Upper lobe of left lung (tissue), 6 donors: ENCODE results near the gene TK2. TPM values are rescaled to one million over a fixed set of nuclear protein-coding genes. Genes with fewer than 3 reads are reported as not detected.

Experiments used
- ATAC-seq, 2 donors: fragments of 200-7000 bp; cut with Tn5 transposase; one replicate each; pipeline ENCODE4 v1.9.1; 2022; ENCODE audit warnings: mild to moderate bottlenecking in 2 of 2, moderate library complexity in 2 of 2; ENCODE audit not compliant: low FRiP score in 2 of 2
- DNase-seq, 2 donors: peaks; one replicate each; pipeline ENCODE4 v3.0.0-alpha.2; 2019 to 2020
- H3K27ac ChIP-seq, 4 donors: fragments of 200-600 bp; sonication (generic); one replicate each; pipeline ENCODE4 v1.5.1; 2016 to 2019
- H3K27me3 ChIP-seq, 4 donors: fragments of 200-600 bp; sonication (generic); one replicate each; pipeline ENCODE4 v1.5.1; 2017 to 2019
- H3K36me3 ChIP-seq, 4 donors: fragments of 200-600 bp; sonication (generic); one replicate each; pipeline ENCODE4 v1.5.1; 2016 to 2019
- H3K4me1 ChIP-seq, 4 donors: fragments of 200-600 bp; sonication (generic); one replicate each; pipeline ENCODE4 v1.5.1; 2018 to 2019
- H3K4me3 ChIP-seq, 4 donors: fragments of 200-600 bp; sonication (generic); one replicate each; pipeline ENCODE4 v1.5.1; 2017 to 2019; ENCODE audit warnings: mild to moderate bottlenecking in 2 of 4, moderate library complexity in 1 of 4
- H3K9me3 ChIP-seq, 4 donors: fragments of 200-600 bp; sonication (generic); one replicate each; pipeline ENCODE4 v1.5.1; 2018 to 2019
- EP300 ChIP-seq, 4 donors: sonication (generic); formaldehyde crosslinking; IDR thresholded peaks; one replicate each; pipeline ENCODE4 v1.5.1; 2017; ENCODE audit warnings: antibody characterized with exemption in 4 of 4, control low read depth in 2 of 4
- POLR2A ChIP-seq, 4 donors: fragments of 450-650 bp; IDR thresholded peaks; one replicate each; pipeline ENCODE4 v1.5.1; 2016 to 2017; ENCODE audit warnings: antibody characterized with exemption in 4 of 4, mild to moderate bottlenecking in 2 of 4
- POLR2AphosphoS5 ChIP-seq, 2 donors: sonication (generic); formaldehyde crosslinking; IDR thresholded peaks; one replicate each; pipeline ENCODE4 v1.5.1; 2017; ENCODE audit warnings: antibody characterized with exemption in 2 of 2
- WGBS, 2 donors: methylation state at CpG; one replicate each; pipeline ENCODE4 v1.1.5; 2017 to 2018; 5-methylcytosine and 5-hydroxymethylcytosine counted together
- total RNA-seq, 6 donors: library from RNA; depleted of rRNA in 4 of 6; stranded (reverse); fragments of >200 nt in 4 of 6; gene quantifications; one replicate each; pipeline versions ENCODE4 v1.1.0 to v1.2.1, GENCODE V29; 2016 to 2021
- TF ChIP-seq, protein P1 (sequence below), 6 experiments: fragments of 450-650 bp in 4 of 6; fragments of 200-600 bp in 2 of 6; sonication (generic) in 2 of 6; IDR thresholded peaks; one replicate each; pipeline ENCODE4 v1.5.1; 2016 to 2019; ENCODE audit warnings: antibody characterized with exemption in 6 of 6
- donor health status: DM: no; HTN: no; CAD: no; lungs with moderate emphysema.
- donor health status: DM: no; HTN: yes; CAD: no; lungs with severe emphysema.

Gene TK2
- total RNA-seq, 6 donors from 2014 or later, result 28.2 to 54.0 (median 36.6) TPM

DNA sequence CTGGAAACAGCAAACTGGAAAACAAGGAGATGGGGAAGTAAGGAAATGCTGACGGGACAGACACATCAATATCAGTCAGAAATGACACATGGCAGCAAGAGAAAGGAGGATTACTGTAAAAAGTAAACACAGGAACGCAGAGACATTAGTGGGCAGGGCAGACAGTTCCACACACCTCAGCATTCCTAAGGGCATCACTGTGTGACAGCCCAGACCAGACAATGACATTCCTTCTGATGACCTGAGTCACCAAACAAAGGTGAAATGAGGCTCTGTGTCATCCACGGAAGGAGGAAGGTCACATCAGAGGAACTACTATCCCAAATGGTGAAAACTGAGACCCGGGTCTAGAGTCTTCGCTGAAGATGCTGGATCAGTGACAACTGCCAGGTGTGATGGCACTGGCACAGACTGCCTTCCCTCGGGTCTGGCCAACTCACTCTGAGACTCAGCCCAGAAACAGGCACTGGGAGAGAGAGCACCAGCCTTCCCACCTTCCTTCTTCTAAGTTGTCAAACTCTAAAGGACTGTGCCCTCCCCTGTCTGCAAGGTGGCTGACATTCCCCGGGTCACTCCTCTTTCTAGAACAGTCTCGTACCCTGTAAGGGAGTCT, 36.7 kb downstream of the TK2 start:
- WGBS, 2 donors, result 61 to 71% methylated on average over 6 to 8 of the region's 8 CpGs
- TF ChIP-seq POLR2A (IDR thresholded peaks at IDR 0.05) (peak in 1 of 4 donors; percentile 23), POLR2AphosphoS5 (IDR thresholded peaks at IDR 0.05) (no peak)
- Histone ChIP-seq H3K36me3 (peaks cover 0 to 8% (median 3%) of the 10 kb centered on the region in 4 donors), H3K27me3 (no peaks in the 10 kb centered on the region), H3K4me1 (peaks cover 74 to 77% (median 76%) of the 10 kb centered on the region in 4 donors), H3K27ac (peak overlapping the region in 3 of 4 donors; percentile 79 to 84 (median 80)), H3K4me3 (no peak overlapping the region), H3K9me3 (no peaks in the 10 kb centered on the region)
- DNase-seq, result no peak
- no peak for ATAC-seq

DNA sequence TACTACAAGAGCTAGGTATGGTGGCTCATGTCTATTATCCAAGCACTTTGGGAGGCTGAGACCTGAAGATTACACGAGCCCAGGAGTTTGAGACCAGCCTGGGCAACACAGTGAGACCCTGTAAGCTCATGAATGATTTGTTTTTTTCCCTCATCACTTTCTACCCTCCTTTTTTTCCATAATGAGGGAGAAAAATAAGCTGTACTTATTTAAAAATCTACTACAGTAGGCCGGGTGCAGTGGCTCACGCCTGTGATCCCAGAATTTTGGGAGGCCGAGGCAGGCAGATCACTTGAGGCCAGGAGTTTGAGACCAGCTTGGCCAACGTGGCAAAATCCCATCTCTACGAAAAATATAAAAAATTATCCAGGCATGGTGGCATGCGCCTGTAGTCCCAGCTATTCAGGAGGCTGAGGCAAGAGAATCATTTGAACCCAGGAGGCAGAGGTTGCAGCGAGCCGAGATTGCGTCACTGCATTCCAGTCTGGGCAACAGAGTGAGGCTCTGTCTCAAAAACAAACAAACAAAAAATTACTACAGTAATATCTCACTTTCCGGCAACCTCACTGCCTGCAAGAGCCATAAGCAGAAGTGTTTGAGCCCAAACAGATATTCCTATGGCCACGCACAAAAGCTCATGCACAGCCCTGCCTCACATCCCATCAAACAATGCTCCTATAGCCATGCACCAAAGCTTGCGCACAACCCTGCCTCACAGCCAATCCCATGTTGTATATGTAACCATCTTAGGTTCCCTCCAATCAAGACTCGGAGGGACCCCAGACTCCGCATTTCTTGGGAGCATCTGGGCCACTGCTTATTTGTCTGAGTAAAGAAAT, 37.4 kb downstream of the TK2 start:
- Histone ChIP-seq H3K4me3 (no peak overlapping the region), H3K27ac (peak overlapping the region; percentile 57 to 84 (median 80)), H3K27me3 (no peaks in the 10 kb centered on the region), H3K4me1 (peaks cover 74 to 75% (median 75%) of the 10 kb centered on the region in 4 donors), H3K36me3 (peaks cover 0 to 8% (median 3%) of the 10 kb centered on the region in 4 donors), H3K9me3 (no peaks in the 10 kb centered on the region)
- DNase-seq, result no peak
- 84% methylated on average over 15 of the region's 15 CpGs for WGBS, 2 donors
- peak in 1 of 2 donors; percentile 0 for ATAC-seq
- TF ChIP-seq, protein P1, sequence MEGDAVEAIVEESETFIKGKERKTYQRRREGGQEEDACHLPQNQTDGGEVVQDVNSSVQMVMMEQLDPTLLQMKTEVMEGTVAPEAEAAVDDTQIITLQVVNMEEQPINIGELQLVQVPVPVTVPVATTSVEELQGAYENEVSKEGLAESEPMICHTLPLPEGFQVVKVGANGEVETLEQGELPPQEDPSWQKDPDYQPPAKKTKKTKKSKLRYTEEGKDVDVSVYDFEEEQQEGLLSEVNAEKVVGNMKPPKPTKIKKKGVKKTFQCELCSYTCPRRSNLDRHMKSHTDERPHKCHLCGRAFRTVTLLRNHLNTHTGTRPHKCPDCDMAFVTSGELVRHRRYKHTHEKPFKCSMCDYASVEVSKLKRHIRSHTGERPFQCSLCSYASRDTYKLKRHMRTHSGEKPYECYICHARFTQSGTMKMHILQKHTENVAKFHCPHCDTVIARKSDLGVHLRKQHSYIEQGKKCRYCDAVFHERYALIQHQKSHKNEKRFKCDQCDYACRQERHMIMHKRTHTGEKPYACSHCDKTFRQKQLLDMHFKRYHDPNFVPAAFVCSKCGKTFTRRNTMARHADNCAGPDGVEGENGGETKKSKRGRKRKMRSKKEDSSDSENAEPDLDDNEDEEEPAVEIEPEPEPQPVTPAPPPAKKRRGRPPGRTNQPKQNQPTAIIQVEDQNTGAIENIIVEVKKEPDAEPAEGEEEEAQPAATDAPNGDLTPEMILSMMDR (IDR thresholded peaks at IDR 0.05), result no peak
- no peak for TF ChIP-seq POLR2A (IDR thresholded peaks at IDR 0.05)
- TF ChIP-seq EP300 (IDR thresholded peaks at IDR 0.05), result no peak
- TF ChIP-seq POLR2AphosphoS5 (IDR thresholded peaks at IDR 0.05), result no peak

DNA sequence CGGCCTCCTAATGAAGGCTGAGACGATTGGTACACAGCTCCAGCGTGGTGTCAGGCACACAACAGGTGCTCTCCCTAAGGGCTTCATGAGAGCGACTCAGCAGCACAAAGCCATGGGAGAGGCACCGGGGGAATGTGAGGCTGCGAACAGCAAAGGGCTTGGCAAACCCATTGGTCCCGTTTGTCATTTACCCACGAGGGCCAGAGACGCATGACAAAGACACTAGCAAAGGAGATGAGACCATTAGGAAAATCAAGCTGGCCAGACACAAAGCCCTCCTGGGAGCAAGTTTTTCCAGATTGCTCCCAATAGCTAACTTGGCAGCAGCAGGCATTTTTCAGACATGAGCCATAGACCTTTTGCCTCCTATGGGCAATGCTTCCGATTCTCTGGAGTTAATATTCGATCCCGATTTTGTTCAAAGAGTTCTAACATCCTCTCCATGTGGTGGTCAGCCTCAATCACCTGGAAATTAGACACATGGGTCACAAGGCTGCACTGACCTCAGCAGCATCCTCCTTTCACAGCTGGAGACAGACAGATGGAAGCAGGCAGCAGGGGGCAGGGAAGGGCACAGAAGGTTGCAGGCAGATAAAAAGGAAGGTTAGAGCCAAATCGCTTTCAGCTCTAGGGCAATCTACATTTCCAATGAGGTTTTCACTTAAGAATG, 38.2 kb downstream of the TK2 start:
- Histone ChIP-seq H3K4me1 (peaks cover 71 to 76% (median 71%) of the 10 kb centered on the region in 4 donors), H3K9me3 (no peaks in the 10 kb centered on the region), H3K27ac (peak overlapping the region; percentile 57 to 84 (median 80)), H3K36me3 (peaks cover 0 to 8% (median 3%) of the 10 kb centered on the region in 4 donors), H3K27me3 (no peaks in the 10 kb centered on the region), H3K4me3 (no peak overlapping the region)
- DNase-seq (no peak), ATAC-seq (peak; percentile 7 to 15)
- 74 to 77% methylated on average over 12 to 13 of the region's 13 CpGs for WGBS, 2 donors
- no peak for TF ChIP-seq POLR2AphosphoS5 (IDR thresholded peaks at IDR 0.05)
- no peak for TF ChIP-seq EP300 (IDR thresholded peaks at IDR 0.05)
- no peak for TF ChIP-seq POLR2A (IDR thresholded peaks at IDR 0.05)
- TF ChIP-seq, protein P1 (IDR thresholded peaks at IDR 0.05), result no peak

DNA sequence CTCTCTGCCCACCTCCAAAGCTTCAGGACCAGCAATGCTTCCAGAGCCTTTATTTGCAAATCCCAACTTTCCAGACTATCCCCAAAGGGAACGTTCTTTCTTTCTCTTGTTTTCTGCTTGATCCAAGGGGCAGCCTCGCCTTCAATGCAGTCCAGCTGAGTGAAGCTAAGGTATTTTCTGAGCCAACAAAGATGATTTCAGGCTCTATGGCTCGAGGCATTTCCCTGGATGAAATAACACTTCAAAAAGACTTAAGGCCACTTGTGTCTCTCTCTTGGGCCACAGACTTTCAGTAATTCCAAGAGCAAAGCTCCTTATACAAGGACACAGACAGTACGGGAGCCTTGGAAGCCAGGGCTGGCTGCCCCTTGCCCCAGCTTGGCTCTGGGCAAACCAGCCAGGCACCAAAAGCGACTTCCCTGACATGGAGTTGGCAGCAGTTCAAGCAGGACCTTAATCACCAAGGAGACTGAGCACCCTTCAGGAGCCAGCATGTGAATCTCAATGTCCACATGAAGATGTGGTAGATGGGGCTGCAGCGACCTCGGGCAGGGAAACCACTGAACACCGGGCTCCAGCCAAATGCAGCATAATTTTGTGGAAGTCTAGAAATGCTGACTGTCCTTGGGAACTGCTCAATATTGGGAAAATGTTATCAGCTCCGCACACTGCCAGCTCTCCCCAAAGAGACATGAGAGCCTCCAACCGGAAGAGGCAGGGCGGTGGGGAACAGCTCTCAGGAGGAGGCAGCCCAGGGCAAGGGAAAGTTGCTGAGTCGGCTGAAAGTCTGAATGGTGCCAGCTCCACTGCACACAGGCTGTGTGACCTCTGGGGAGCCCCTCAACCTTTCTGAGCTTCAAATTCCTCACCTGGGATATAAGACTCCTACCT, 39.0 kb downstream of the TK2 start:
- Histone ChIP-seq H3K27ac (peak overlapping the region; percentile 57 to 84 (median 80)), H3K27me3 (no peaks in the 10 kb centered on the region), H3K36me3 (peaks cover 0 to 8% (median 3%) of the 10 kb centered on the region in 4 donors), H3K4me3 (no peak overlapping the region), H3K4me1 (peaks cover 63 to 69% (median 64%) of the 10 kb centered on the region in 4 donors), H3K9me3 (no peaks in the 10 kb centered on the region)
- ATAC-seq (peak; percentile 56 to 58), DNase-seq (peak in 1 of 2 donors; percentile 71)
- 49 to 62% methylated on average over 11 to 12 of the region's 12 CpGs for WGBS, 2 donors
- TF ChIP-seq EP300 (IDR thresholded peaks at IDR 0.05) (no peak), POLR2A (IDR thresholded peaks at IDR 0.05) (no peak), POLR2AphosphoS5 (IDR thresholded peaks at IDR 0.05) (no peak)
- TF ChIP-seq, protein P1 (IDR thresholded peaks at IDR 0.05), result no peak
